Parathyroid adenoma (tissue), 2 donors: Measurements from ENCODE around the gene PAFAH1B2.

ENCODE experiments used
- H2AFZ ChIP-seq: fragments of 300-600 bp; sonication (generic); one replicate; pipeline ENCODE4 v1.7.0; 2017; ENCODE audit warnings: antibody characterized with exemption, mild to moderate bottlenecking
- H3K27ac ChIP-seq: fragments of 300-600 bp; sonication (generic); one replicate; pipeline ENCODE4 v1.7.0; 2017
- H3K27me3 ChIP-seq: fragments of 300-600 bp; sonication (generic); one replicate; pipeline ENCODE4 v1.7.0; 2017; ENCODE audit warnings: low read length; ENCODE audit not compliant: control insufficient read depth, insufficient read depth
- H3K36me3 ChIP-seq: fragments of 300-600 bp; sonication (generic); one replicate; pipeline ENCODE4 v1.7.0; 2017; ENCODE audit warnings: low read length; ENCODE audit not compliant: control insufficient read depth, insufficient read depth
- H3K4me1 ChIP-seq: fragments of 300-600 bp; sonication (generic); one replicate; pipeline ENCODE4 v1.7.0; 2017; ENCODE audit warnings: control low read depth
- H3K4me2 ChIP-seq: fragments of 300-600 bp; sonication (generic); one replicate; pipeline ENCODE4 v1.7.0; 2017; ENCODE audit warnings: low read length
- H3K4me3 ChIP-seq: fragments of 300-600 bp; sonication (generic); one replicate; pipeline ENCODE4 v1.7.0; 2017; ENCODE audit warnings: low read depth, low read length
- H3K79me2 ChIP-seq: fragments of 300-600 bp; sonication (generic); one replicate; pipeline ENCODE4 v1.7.0; 2017; ENCODE audit warnings: control low read depth
- H3K9ac ChIP-seq: fragments of 300-600 bp; sonication (generic); one replicate; pipeline ENCODE4 v1.7.0; 2017; ENCODE audit warnings: mild to moderate bottlenecking
- H3K9me3 ChIP-seq: fragments of 300-600 bp; sonication (generic); one replicate; pipeline ENCODE4 v1.7.0; 2017; ENCODE audit warnings: low read length; ENCODE audit not compliant: control insufficient read depth
- CTCF ChIP-seq: fragments of 300-600 bp; sonication (generic); IDR thresholded peaks from one replicate; pipeline ENCODE4 v1.7.0; 2017; ENCODE audit warnings: antibody characterized with exemption, mild to moderate bottlenecking
- donor health status: primary hyperparathyroidism.

PAFAH1B2 gene

GRCh38 chr11:117188620-117189081 lies 44.6 kb downstream of the PAFAH1B2 start:
- no peak for TF ChIP-seq CTCF
- Histone ChIP-seq H2AFZ (no peak overlapping the region), H3K9ac (no peak overlapping the region), H3K36me3 (no peaks in the 10 kb centered on the region), H3K4me3 (no peak overlapping the region), H3K4me2 (no peak overlapping the region), H3K79me2 (no peaks in the 10 kb centered on the region), H3K27ac (no peak overlapping the region), H3K4me1 (no peaks in the 10 kb centered on the region), H3K27me3 (no peaks in the 10 kb centered on the region), H3K9me3 (no peaks in the 10 kb centered on the region)

GRCh38 chr11:117189191-117189940 lies 45.3 kb downstream of the PAFAH1B2 start:
- H3K9me3 ChIP-seq = no peaks in the 10 kb centered on the region
- H3K36me3 ChIP-seq = no peaks in the 10 kb centered on the region
- no peaks in the 10 kb centered on the region for H3K79me2 ChIP-seq
- H3K27me3 ChIP-seq = no peaks in the 10 kb centered on the region
- no peaks in the 10 kb centered on the region for H3K4me1 ChIP-seq
- no peak overlapping the region for H3K4me3 ChIP-seq
- H3K27ac ChIP-seq = no peak overlapping the region
- H3K4me2 ChIP-seq = no peak overlapping the region
- H2AFZ ChIP-seq = no peak overlapping the region
- H3K9ac ChIP-seq = no peak overlapping the region
- no peak for TF ChIP-seq CTCF

- H3K27ac ChIP-seq = no peak overlapping the region
- H3K36me3 ChIP-seq = no peaks in the 10 kb centered on the region
- H3K4me2 ChIP-seq = no peak overlapping the region
- no peak for TF ChIP-seq CTCF
- H3K9ac ChIP-seq = no peak overlapping the region
- H3K27me3 ChIP-seq = no peaks in the 10 kb centered on the region
- H3K9me3 ChIP-seq = no peaks in the 10 kb centered on the region
- H3K79me2 ChIP-seq = no peaks in the 10 kb centered on the region
- H3K4me3 ChIP-seq = no peak overlapping the region
- no peak overlapping the region for H2AFZ ChIP-seq
- no peaks in the 10 kb centered on the region for H3K4me1 ChIP-seq
Observed at GRCh38 chr11:117189941-117190544, 46.0 kb downstream of the PAFAH1B2 start.

GRCh38 chr11:117191680-117192400 lies 47.8 kb downstream of the PAFAH1B2 start:
- Histone ChIP-seq H2AFZ (no peak overlapping the region), H3K36me3 (no peaks in the 10 kb centered on the region), H3K79me2 (no peaks in the 10 kb centered on the region), H3K4me3 (no peak overlapping the region), H3K27me3 (no peaks in the 10 kb centered on the region), H3K9ac (no peak overlapping the region), H3K4me2 (no peak overlapping the region), H3K27ac (no peak overlapping the region), H3K9me3 (no peaks in the 10 kb centered on the region), H3K4me1 (no peaks in the 10 kb centered on the region)
- no peak for TF ChIP-seq CTCF
